HuH-7.5 (cell line): ENCODE data around the gene MED22.

ENCODE experiments used
- DNase-seq: peaks from one replicate; pipeline ENCODE4 v3.0.0; 2011; ENCODE audit warnings: low spot score

The MED22 gene

GRCh38 chr9:133355881-133356357, 8.0 kb upstream of the MED22 start:
- DNase-seq: no peak

GRCh38 chr9:133354766-133355165, 6.8 kb upstream of the MED22 start:
- no peak for DNase-seq

GRCh38 chr9:133353548-133353947, 5.6 kb upstream of the MED22 start:
- DNase-seq: no peak

GRCh38 chr9:133352635-133353340, 4.9 kb upstream of the MED22 start:
- no peak for DNase-seq

- DNase-seq: peak; percentile 68
These were observed 4.1 kb upstream of the MED22 start for GRCh38 chr9:133351908-133352634.

GRCh38 chr9:133351526-133351907, 3.6 kb upstream of the MED22 start:
- DNase-seq: no peak

GRCh38 chr9:133349965-133350616, 2.2 kb upstream of the MED22 start:
- DNase-seq: no peak

GRCh38 chr9:133348718-133349573, 1.0 kb upstream of the MED22 start:
- no peak for DNase-seq

GRCh38 chr9:133347515-133347984, 381 bp downstream of the MED22 start:
- DNase-seq: peak; percentile 72

- DNase-seq: no peak
These were observed 1.7 kb downstream of the MED22 start for GRCh38 chr9:133346021-133346785.

GRCh38 chr9:133345596-133345995, 2.3 kb downstream of the MED22 start:
- DNase-seq: no peak

GRCh38 chr9:133344979-133345378, 3.0 kb downstream of the MED22 start:
- no peak for DNase-seq

- DNase-seq: no peak
These were observed 3.9 kb downstream of the MED22 start for GRCh38 chr9:133344071-133344470.

- DNase-seq: no peak
These were observed 5.4 kb downstream of the MED22 start for GRCh38 chr9:133342570-133342969.

GRCh38 chr9:133342069-133342406, 5.9 kb downstream of the MED22 start:
- DNase-seq: no peak

- DNase-seq: no peak
These were observed 6.4 kb downstream of the MED22 start for GRCh38 chr9:133341369-133342068.

GRCh38 chr9:133340916-133341315, 7.0 kb downstream of the MED22 start:
- no peak for DNase-seq

- DNase-seq: no peak
These were observed 7.7 kb downstream of the MED22 start for GRCh38 chr9:133340256-133340655.

- no peak for DNase-seq
These were observed 8.3 kb downstream of the MED22 start for GRCh38 chr9:133339641-133340040.

GRCh38 chr9:133335924-133336811, 11.8 kb downstream of the MED22 start, which contains the start of gene SURF6:
SURF6 (minus strand) TSS chr9:133336188; CDS start chr9:133336132, 56 bp downstream.
- DNase-seq: peak; percentile 92
